Calu3 (cell line): ENCODE measurements around the gene ATG2B. TPM values are rescaled to one million over a fixed set of nuclear protein-coding genes. Genes with fewer than 3 reads are reported as not detected.

Experiments used
- BruUV-seq: library from RNA; stranded (reverse); fragments of 400-500 nt; replicated peaks from 2 replicates; lab custom pipeline; 2021; lab: Mats Ljungman, UMichigan
- CTCF ChIA-PET: fragments of 300-600 bp; sonication (Branson Sonifier 250); formaldehyde crosslinking; loops from one replicate; lab custom pipeline; 2022; ENCODE audit warnings: antibody characterized with exemption; lab: Charles Lee
- DNase-seq: peaks from one replicate; pipeline ENCODE4 v3.0.0; 2022
- H3K27ac Mint-ChIP-seq: one replicate; pipeline ENCODE4 v1.8.0; 2022; ENCODE audit warnings: mixed read lengths; ENCODE audit not compliant: unreplicated experiment
- H3K27me3 Mint-ChIP-seq: one replicate; pipeline ENCODE4 v1.8.0; 2022; ENCODE audit warnings: mixed read lengths; ENCODE audit not compliant: unreplicated experiment
- H3K36me3 Mint-ChIP-seq: one replicate; pipeline ENCODE4 v1.8.0; 2022; ENCODE audit warnings: mild to moderate bottlenecking, moderate library complexity, mixed read lengths; ENCODE audit not compliant: insufficient read depth, unreplicated experiment
- H3K4me1 Mint-ChIP-seq: one replicate; pipeline ENCODE4 v1.8.0; 2022; ENCODE audit warnings: mild to moderate bottlenecking, low read depth, mixed read lengths; ENCODE audit not compliant: unreplicated experiment
- H3K4me3 Mint-ChIP-seq: one replicate; pipeline ENCODE4 v1.8.0; 2022; ENCODE audit warnings: mild to moderate bottlenecking, low read depth, moderate library complexity, mixed read lengths; ENCODE audit not compliant: unreplicated experiment
- H3K9me3 Mint-ChIP-seq: one replicate; pipeline ENCODE4 v1.8.0; 2022; ENCODE audit warnings: low read depth, mixed read lengths; ENCODE audit not compliant: unreplicated experiment
- intact Hi-C: fragments of 100-400 bp; cut with micrococcal nuclease; formaldehyde crosslinking; loops from one replicate; pipeline ENCODE4 v1.10.0; 2022; ENCODE audit not compliant: unreplicated experiment
- total RNA-seq: library from RNA; stranded (reverse); gene quantifications from 2 replicates; pipeline ENCODE4 v1.2.3, GENCODE V29; 2022
- TF ChIP-seq, protein P1 (sequence below): fragments of 200-600 bp; IDR thresholded peaks from one replicate; pipeline ENCODE4 v1.8.0; 2022; ENCODE audit warnings: antibody characterized with exemption; ENCODE audit not compliant: unreplicated experiment

Gene ATG2B
- total RNA-seq, 1 experiment from 2014 or later, result 14.5 TPM

DNA sequence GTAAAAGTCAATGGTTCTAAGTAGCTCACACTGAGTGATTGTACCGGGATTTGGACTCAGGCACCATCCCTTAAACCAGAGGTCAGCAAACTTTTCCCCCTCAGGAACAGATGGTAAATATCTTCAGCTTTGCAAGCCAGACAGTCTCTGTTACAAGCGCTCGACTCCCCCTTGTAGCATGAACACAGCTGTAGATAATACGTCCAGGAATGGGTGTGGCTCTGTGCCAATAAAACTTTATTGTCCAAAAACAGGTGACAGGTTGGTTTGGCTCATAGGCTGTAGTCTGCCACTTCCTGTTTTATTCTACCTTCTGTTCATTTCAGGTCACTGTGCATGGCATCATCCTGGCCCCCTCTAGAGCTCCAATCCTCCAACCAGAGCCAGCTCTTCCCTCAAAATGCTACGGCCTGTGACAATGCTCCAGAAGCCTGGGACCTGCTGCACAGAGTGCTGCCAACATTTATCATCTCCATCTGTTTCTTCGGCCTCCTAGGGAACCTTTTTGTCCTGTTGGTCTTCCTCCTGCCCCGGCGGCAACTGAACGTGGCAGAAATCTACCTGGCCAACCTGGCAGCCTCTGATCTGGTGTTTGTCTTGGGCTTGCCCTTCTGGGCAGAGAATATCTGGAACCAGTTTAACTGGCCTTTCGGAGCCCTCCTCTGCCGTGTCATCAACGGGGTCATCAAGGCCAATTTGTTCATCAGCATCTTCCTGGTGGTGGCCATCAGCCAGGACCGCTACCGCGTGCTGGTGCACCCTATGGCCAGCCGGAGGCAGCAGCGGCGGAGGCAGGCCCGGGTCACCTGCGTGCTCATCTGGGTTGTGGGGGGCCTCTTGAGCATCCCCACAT, 99.6 kb downstream of the ATG2B start:
- CTCF ChIA-PET, result no interaction called here
- peaks cover 16% of the 10 kb centered on the region for H3K27me3 Mint-ChIP-seq
- H3K36me3 Mint-ChIP-seq, result no peaks in the 10 kb centered on the region
- DNase-seq, result no peak
- no peaks in the 10 kb centered on the region for H3K9me3 Mint-ChIP-seq
- intact Hi-C loops, result no loop called here
- BruUV-seq, result no TSS peak
- H3K27ac Mint-ChIP-seq, result no peak overlapping the region
- H3K4me1 Mint-ChIP-seq, result peaks cover 23% of the 10 kb centered on the region
- H3K4me3 Mint-ChIP-seq, result no peak overlapping the region
- TF ChIP-seq, protein P1, sequence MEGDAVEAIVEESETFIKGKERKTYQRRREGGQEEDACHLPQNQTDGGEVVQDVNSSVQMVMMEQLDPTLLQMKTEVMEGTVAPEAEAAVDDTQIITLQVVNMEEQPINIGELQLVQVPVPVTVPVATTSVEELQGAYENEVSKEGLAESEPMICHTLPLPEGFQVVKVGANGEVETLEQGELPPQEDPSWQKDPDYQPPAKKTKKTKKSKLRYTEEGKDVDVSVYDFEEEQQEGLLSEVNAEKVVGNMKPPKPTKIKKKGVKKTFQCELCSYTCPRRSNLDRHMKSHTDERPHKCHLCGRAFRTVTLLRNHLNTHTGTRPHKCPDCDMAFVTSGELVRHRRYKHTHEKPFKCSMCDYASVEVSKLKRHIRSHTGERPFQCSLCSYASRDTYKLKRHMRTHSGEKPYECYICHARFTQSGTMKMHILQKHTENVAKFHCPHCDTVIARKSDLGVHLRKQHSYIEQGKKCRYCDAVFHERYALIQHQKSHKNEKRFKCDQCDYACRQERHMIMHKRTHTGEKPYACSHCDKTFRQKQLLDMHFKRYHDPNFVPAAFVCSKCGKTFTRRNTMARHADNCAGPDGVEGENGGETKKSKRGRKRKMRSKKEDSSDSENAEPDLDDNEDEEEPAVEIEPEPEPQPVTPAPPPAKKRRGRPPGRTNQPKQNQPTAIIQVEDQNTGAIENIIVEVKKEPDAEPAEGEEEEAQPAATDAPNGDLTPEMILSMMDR, result no peak

DNA sequence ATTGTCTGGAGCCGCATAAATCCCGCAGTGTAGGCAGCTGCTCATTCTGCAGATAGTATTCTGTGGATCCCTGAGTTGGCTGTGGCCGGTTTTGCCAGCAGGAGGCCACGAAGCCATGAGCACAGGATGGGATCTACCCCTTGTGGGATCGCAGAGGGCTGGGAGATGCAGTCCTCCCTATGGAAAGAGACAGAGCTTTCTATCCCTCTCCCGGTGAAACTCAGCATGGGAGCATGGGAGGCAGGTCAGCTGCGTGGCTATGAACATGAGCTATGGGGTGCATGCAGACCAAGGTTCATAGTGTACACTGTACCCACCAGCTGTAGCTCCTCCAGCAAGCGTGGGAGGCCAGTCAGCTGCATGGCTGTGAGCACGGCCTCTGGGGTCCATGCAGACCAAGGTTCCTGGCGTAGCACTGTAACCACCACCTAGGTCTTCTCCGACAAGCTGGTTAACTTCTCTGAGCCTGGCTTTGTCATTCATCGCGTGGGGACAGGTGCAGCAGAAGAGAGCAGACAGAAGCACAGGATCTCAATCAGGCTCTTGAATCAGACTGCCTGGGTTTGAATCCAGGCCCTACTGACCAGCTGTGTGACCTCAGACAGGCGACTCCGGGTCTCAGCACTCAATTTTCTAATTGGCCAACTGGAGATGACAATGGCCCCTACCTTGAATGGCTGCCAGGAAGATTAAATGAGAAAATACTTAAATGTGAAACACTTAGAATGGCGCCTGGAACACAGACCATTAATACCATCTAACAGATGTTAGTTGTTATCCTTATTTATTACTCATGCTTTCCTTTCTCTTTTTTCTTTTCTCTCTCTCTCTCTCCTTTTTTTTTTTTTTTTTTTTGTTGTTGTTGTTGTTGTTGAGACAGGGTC, 101.1 kb downstream of the ATG2B start:
- DNase-seq, result no peak
- Mint-ChIP-seq H3K27me3 (peaks cover 28% of the 10 kb centered on the region), H3K9me3 (no peaks in the 10 kb centered on the region), H3K36me3 (no peaks in the 10 kb centered on the region), H3K4me3 (no peak overlapping the region), H3K4me1 (peaks cover 19% of the 10 kb centered on the region), H3K27ac (no peak overlapping the region)
- intact Hi-C loops, result no loop called here
- CTCF ChIA-PET, result no interaction called here
- TF ChIP-seq, protein P1, result no peak
- no TSS peak for BruUV-seq

DNA sequence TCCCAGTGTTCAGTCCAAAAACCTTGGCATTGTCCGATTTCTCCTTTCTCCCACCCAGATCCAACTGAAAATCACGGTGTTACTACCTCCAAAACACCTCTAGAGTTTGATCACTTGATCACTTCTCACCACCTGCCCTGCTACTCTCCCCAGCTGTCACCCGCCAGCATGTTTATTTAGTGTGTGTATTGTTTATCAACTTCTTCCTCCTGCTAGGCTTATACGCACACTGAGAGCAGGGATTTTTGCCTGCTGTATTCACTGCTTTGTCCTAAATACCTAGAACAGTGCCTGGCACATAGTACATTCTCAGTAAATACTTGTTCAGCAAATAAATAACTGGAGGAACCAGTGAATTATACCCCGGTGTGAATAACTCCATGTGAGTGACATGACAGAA, 102.1 kb downstream of the ATG2B start:
- TF ChIP-seq, protein P1, result no peak
- peaks cover 29% of the 10 kb centered on the region for H3K27me3 Mint-ChIP-seq
- intact Hi-C loops, result no loop called here
- no TSS peak for BruUV-seq
- H3K27ac Mint-ChIP-seq, result no peak overlapping the region
- CTCF ChIA-PET, result interaction anchor here (0.5 to 0.7 kb wide), 2 partner anchors 155 to 167 kb away, joined by 3 read pairs; no protein-coding TSS in a partner anchor
- no peak overlapping the region for H3K4me3 Mint-ChIP-seq
- H3K4me1 Mint-ChIP-seq, result peaks cover 9% of the 10 kb centered on the region
- H3K9me3 Mint-ChIP-seq, result no peaks in the 10 kb centered on the region
- H3K36me3 Mint-ChIP-seq, result no peaks in the 10 kb centered on the region
- no peak for DNase-seq

DNA sequence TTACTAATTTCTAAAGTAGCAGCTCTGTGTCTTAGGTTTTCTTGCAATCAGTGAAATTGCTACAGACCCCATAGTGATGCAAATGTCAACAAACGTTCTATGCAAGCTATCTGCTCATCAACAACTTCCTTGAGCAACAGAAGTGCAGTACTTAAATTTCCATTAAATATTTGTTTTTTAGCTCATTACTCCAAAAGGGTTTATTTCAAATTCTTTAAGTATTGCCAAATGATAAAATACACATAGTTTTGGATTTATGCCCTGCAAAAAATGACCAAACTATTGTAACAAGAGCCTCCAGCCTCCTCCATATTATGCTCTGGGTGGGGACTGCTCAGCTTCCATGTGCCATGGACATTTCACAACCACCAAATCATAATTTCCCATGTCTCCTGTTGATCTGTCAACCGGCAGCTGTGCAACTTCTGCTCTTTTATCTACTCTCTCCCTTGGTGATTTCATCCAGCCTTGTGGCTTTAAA, 102.8 kb downstream of the ATG2B start:
- no peak for DNase-seq
- Mint-ChIP-seq H3K4me3 (no peak overlapping the region), H3K4me1 (peaks cover 8% of the 10 kb centered on the region), H3K27me3 (peaks cover 29% of the 10 kb centered on the region), H3K9me3 (no peaks in the 10 kb centered on the region), H3K36me3 (no peaks in the 10 kb centered on the region), H3K27ac (no peak overlapping the region)
- no TSS peak for BruUV-seq
- intact Hi-C loops, result no loop called here
- CTCF ChIA-PET, result interaction anchor here (0.5 to 0.7 kb wide), 2 partner anchors 154 to 166 kb away, joined by 3 read pairs; no protein-coding TSS in a partner anchor
- TF ChIP-seq, protein P1, result no peak
